T-helper 2 cell treated with Interferon-gamma antibody and Interleukin-4, amounts not matched to agents 100 ng/mL and 5 ng/mL, for 36 hours (primary cell): ENCODE results near the gene CCDC51. TPM values are rescaled to one million over a fixed set of nuclear protein-coding genes. Genes with fewer than 3 reads are reported as not detected.

Source experiments
- intact Hi-C: fragments of 100-400 bp; cut with micrococcal nuclease; formaldehyde crosslinking; loops from one replicate; pipeline ENCODE4 v1.15.1; 2023
- total RNA-seq: library from RNA; stranded (reverse); gene quantifications from 2 replicates; pipeline ENCODE4 v1.2.3, GENCODE V29; 2022

CCDC51 gene
- total RNA-seq, 1 donor from 2014 or later: 14.2 TPM

DNA sequence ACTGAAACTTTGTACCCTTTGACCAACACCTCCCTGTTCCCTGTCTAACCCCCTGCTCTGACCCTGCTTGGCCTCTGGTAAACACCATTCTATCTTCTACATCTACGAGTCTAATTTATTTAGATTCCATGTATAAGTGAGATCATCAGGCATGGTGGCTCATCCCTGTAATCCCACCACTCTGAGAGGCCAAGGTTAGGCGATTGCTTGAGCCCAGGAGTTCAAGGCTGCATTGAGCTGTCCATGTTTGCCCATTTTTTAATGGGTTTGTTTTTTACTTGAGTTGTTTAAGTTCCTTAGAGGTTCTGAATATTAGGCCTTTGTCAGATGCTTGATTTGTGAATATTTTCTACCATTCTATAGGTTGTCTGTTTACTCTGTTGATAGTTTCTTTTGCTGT lies 51.0 kb downstream of the CCDC51 start:
- intact Hi-C loops: no loop called here

DNA sequence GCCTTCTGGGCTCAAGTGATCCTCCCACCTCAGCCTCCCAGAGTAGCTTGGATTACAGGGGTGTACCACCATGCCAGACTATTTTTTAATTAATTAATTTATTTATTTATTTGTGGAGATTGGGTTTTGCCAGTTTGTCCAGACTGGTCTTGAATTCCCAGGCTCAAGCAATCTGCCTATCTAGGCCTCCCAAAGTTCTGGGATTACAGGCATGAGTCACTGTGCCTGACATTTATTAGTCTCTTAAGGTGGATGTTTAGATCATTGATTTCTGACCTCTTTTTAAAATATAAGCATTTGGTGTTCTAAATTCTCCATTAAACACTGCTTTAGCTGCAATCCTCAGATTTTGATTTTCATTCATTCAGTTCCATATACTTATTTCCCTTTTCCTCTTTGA lies 52.3 kb downstream of the CCDC51 start:
- intact Hi-C loops: no loop called here

Other genes with a start within 250 kb of the CCDC51 start
- not detected in 2 replicates for gene CAMP, start 216.6 kb downstream of the CCDC51 start, total RNA-seq
- gene ZNF589, start 199.0 kb downstream of the CCDC51 start, total RNA-seq: 29.3 and 29.6 TPM in 2 replicates
- gene NME6, start 138.8 kb downstream of the CCDC51 start, total RNA-seq: 31.7 and 34.5 TPM in 2 replicates
- not detected in 2 replicates for gene SPINK8, start 106.5 kb downstream of the CCDC51 start, total RNA-seq
- not detected in 2 replicates for gene FBXW12, start 67.9 kb downstream of the CCDC51 start, total RNA-seq
- gene PLXNB1, start 10.0 kb downstream of the CCDC51 start, total RNA-seq: 1.6 and 1.9 TPM in 2 replicates
- gene TMA7, start 138 bp upstream of the CCDC51 start, total RNA-seq: 289 and 303 TPM in 2 replicates
- 17.2 and 17.4 TPM in 2 replicates for gene ATRIP, start 6.6 kb upstream of the CCDC51 start, total RNA-seq
- gene SHISA5, start 64.1 kb upstream of the CCDC51 start, total RNA-seq: 140 and 142 TPM in 2 replicates
- 7.7 and 8.3 TPM in 2 replicates for gene PFKFB4, start 116.7 kb upstream of the CCDC51 start, total RNA-seq
- not detected in 2 replicates for gene UCN2, start 123.7 kb upstream of the CCDC51 start, total RNA-seq
- gene COL7A1, start 155.2 kb upstream of the CCDC51 start, total RNA-seq: 1.1 and 1.5 TPM in 2 replicates
- 180 and 183 TPM in 2 replicates for gene UQCRC1, start 169.5 kb upstream of the CCDC51 start, total RNA-seq
- gene TMEM89, start 181.7 kb upstream of the CCDC51 start, total RNA-seq: 0.77 and 1.4 TPM in 2 replicates
- 43.7 and 47.3 TPM in 2 replicates for gene SLC26A6, start 195.3 kb upstream of the CCDC51 start, total RNA-seq
- gene CELSR3, start 222.8 kb upstream of the CCDC51 start, total RNA-seq: 11.1 and 11.2 TPM in 2 replicates
- gene NCKIPSD, start 245.8 kb upstream of the CCDC51 start, total RNA-seq: 34.1 and 37.8 TPM in 2 replicates